GM12875 (cell line): Measurements from ENCODE around the gene GANC.

ENCODE experiments used
- H3K4me3 ChIP-seq: one replicate; pipeline ENCODE4 v1.5.1; 2011; ENCODE audit warnings: low read depth, low read length, control low read depth
- TF ChIP-seq, protein P1 (sequence below): IDR thresholded peaks from 2 replicates; pipeline ENCODE4 v1.5.1; 2011; ENCODE audit warnings: low read depth, mild to moderate bottlenecking, control low read depth, inconsistent platforms, low read length, moderate library complexity, borderline replicate concordance; ENCODE audit not compliant: insufficient read depth

The GANC gene

DNA sequence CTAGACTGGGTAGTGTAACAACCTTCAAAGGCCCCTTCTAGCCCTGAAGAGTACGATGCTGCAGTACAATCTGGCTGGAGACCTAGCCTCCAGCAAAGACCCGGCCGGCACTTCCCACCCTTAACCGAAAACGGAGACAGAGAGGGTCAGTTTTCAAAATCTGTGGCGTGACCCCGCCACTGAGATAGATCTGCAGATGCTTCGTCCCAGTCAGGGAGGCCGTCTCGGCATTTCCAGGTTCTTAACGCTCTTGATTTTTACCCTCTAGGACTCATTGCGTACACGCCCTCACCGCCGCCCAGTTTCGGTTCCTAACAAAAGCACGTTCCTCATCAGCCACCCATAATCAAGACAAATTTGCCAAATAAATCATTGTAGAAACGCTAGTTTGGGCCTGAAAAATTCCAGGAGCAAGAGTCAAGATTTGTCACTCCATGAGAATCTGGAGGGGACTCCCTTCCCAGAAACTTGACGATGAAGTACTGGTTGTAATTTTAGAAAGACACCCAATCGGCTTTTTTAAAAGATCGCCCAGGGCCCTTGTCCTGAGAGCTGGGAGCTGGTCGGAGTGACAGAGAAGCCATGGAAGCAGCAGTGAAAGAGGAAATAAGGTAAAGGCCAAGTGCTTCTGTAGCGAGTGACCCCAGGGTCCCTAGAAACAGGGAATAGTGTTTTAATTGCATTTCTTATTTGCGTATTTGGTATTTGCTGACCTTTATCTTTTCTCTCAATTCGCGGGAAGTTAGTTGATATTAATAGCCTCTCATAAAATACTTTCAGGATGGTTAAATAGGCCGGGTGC lies 1.1 kb downstream of the GANC start:
- TF ChIP-seq, protein P1, sequence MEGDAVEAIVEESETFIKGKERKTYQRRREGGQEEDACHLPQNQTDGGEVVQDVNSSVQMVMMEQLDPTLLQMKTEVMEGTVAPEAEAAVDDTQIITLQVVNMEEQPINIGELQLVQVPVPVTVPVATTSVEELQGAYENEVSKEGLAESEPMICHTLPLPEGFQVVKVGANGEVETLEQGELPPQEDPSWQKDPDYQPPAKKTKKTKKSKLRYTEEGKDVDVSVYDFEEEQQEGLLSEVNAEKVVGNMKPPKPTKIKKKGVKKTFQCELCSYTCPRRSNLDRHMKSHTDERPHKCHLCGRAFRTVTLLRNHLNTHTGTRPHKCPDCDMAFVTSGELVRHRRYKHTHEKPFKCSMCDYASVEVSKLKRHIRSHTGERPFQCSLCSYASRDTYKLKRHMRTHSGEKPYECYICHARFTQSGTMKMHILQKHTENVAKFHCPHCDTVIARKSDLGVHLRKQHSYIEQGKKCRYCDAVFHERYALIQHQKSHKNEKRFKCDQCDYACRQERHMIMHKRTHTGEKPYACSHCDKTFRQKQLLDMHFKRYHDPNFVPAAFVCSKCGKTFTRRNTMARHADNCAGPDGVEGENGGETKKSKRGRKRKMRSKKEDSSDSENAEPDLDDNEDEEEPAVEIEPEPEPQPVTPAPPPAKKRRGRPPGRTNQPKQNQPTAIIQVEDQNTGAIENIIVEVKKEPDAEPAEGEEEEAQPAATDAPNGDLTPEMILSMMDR, result no peak
- peak overlapping the region; percentile 81 for H3K4me3 ChIP-seq

DNA sequence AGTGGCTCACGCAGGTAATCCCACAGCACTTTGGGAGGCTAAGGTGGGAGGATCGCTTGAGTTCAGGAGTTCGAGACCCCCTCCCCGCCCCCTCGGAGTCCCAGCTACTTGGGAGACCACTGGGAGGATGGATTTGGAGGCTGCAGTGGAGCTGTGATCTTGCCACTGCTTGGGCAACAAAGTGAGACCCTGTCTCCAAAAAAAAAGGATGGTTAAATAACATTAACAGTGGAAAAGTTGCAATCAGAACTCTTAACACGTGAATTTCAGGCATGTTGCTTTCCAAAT lies 1.6 kb downstream of the GANC start:
- peak overlapping the region; percentile 81 for H3K4me3 ChIP-seq
- TF ChIP-seq, protein P1, result no peak

- H3K4me3 ChIP-seq, result peak overlapping the region; percentile 81
- TF ChIP-seq, protein P1, result no peak
Measured at GRCh38 chr15:42275780-42276391, 2.9 kb downstream of the GANC start.

DNA sequence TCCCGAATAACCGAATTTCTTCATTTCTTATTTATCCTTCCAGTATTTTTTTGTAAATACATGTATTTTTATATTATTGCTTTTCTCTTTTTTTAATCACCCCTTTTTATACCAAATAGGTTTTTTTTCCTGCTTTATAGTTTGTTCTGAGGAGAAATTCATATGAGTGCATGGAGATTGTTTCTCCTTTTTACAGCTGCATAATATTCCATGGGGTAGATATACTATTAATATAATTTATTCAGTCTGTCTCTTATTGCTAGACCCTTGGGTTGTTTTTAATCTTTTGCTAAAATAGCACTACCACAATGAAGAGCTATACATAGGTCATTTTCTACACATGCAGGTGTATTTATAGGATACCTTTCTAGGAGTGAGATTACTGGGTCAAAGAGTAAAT lies 3.8 kb downstream of the GANC start:
- H3K4me3 ChIP-seq, result no peak overlapping the region
- TF ChIP-seq, protein P1, result no peak

GRCh38 chr15:42279234-42279723 lies 6.3 kb downstream of the GANC start:
- TF ChIP-seq, protein P1, result no peak
- H3K4me3 ChIP-seq, result no peak overlapping the region

- no peak overlapping the region for H3K4me3 ChIP-seq
- TF ChIP-seq, protein P1, result no peak
Measured at GRCh38 chr15:42282344-42282743, 9.3 kb downstream of the GANC start.

DNA sequence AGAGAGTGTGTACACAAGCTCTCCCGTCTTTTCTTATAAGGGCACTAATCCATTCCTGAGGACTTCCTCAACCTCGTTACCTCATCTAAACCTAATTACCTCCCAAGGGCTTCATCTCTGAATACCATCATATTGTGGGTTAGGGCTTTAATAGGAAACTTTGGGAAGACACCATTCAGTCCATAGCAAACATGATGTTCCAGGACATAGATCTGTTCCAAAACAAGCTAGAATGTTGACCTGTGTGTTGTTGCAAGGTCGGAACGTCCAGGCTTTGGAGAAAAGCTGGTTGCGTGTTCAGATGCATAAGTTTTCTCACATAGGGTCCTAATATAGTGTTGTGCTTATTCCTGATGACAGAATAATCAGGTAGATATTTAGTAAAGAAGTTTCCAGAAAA lies 9.9 kb downstream of the GANC start:
- TF ChIP-seq, protein P1, result no peak
- no peak overlapping the region for H3K4me3 ChIP-seq
